GM18505 (cell line): Measurements from ENCODE around the gene KCMF1.

ENCODE experiments used
- ATAC-seq: cut with Tn5 transposase; IDR thresholded peaks from one replicate; pipeline ENCODE4 v1.9.1; 2021; ENCODE audit not compliant: unreplicated experiment
- POLR2A ChIP-seq: IDR thresholded peaks from 4 replicates; pipeline ENCODE4 v1.6.1; 2011; ENCODE audit warnings: borderline replicate concordance; ENCODE audit not compliant: insufficient read depth, insufficient read length; ENCODE audit errors: extremely low read depth

The KCMF1 gene

GRCh38 chr2:84963692-84964405, 7.1 kb upstream of the KCMF1 start:
- ATAC-seq = no peak
- no peak for TF ChIP-seq POLR2A

GRCh38 chr2:84964406-84965191, 6.4 kb upstream of the KCMF1 start:
- ATAC-seq = no peak
- TF ChIP-seq POLR2A = no peak

GRCh38 chr2:84965192-84965516, 5.8 kb upstream of the KCMF1 start:
- no peak for TF ChIP-seq POLR2A
- ATAC-seq = no peak

GRCh38 chr2:84965827-84966226, 5.1 kb upstream of the KCMF1 start:
- ATAC-seq = no peak
- TF ChIP-seq POLR2A = no peak

GRCh38 chr2:84966731-84967130, 4.2 kb upstream of the KCMF1 start:
- no peak for ATAC-seq
- no peak for TF ChIP-seq POLR2A

GRCh38 chr2:84969511-84970209, 1.3 kb upstream of the KCMF1 start:
- ATAC-seq = no peak
- TF ChIP-seq POLR2A = no peak

- peak; percentile 43 for ATAC-seq
- TF ChIP-seq POLR2A = peak; percentile 72
Measured at GRCh38 chr2:84970210-84970867, 622 bp upstream of the KCMF1 start.

GRCh38 chr2:84971510-84972206, 697 bp downstream of the KCMF1 start:
- ATAC-seq = peak; percentile 34

GRCh38 chr2:84972207-84972783, 1.3 kb downstream of the KCMF1 start:
- no peak for ATAC-seq

More at GRCh38 chr2:84971510-84972206, 697 bp downstream of the KCMF1 start:
- TF ChIP-seq POLR2A = no peak

GRCh38 chr2:84972932-84973331, 2.0 kb downstream of the KCMF1 start:
- no peak for ATAC-seq
- TF ChIP-seq POLR2A = no peak

More at GRCh38 chr2:84972207-84972783, 1.3 kb downstream of the KCMF1 start:
- TF ChIP-seq POLR2A = no peak

- no peak for ATAC-seq
- TF ChIP-seq POLR2A = no peak
Measured at GRCh38 chr2:84980263-84980983, 9.5 kb downstream of the KCMF1 start.

- no peak for ATAC-seq
- no peak for TF ChIP-seq POLR2A
Measured at GRCh38 chr2:84986018-84986417, 15.1 kb downstream of the KCMF1 start.
